ENCODE data around the gene MT1B. TPM values are rescaled to one million over a fixed set of nuclear protein-coding genes. Genes with fewer than 3 reads are reported as not detected.

Gene MT1B
- total RNA-seq, 1 experiment from 2014 or later = not detected

GRCh38 chr16:56652600-56652999, 914 bp downstream of the MT1B start:
- peaks cover 75% of the 10 kb centered on the region for H3K27me3 Mint-ChIP-seq (ENCODE audit: low read depth)
- Histone ChIP-seq H3K27me3 (ENCODE audit: insufficient read depth, low read length) (peaks cover 3% of the 10 kb centered on the region; the same call in 1 of the 2 replicates), H3K4ac (ENCODE audit: low read depth, low read length) (no peak overlapping the region), H2AK5ac (ENCODE audit: insufficient read length, low read length) (no peak overlapping the region), H2BK15ac (ENCODE audit: low read depth, low read length) (no peak overlapping the region), H3K9ac (ENCODE audit: extremely low read depth, insufficient read length, low read length) (no peak overlapping the region), H4K8ac (replicated peaks; ENCODE audit: insufficient read length, low read depth, low read length) (no peak overlapping the region), H2BK20ac (ENCODE audit: low read depth, low read length, poor library complexity, severe bottlenecking) (no peak overlapping the region), H3K79me2 (ENCODE audit: insufficient read depth, low read length) (no peaks in the 10 kb centered on the region), H3K27ac (ENCODE audit: insufficient read length, low read depth, low read length) (no peak overlapping the region), H3K4me1 (ENCODE audit: insufficient read depth, low read length) (no peaks in the 10 kb centered on the region), H3K23ac (ENCODE audit: insufficient read length, low read depth, low read length) (no peak overlapping the region), H3K56ac (ENCODE audit: insufficient read length, low read depth, low read length) (no peak overlapping the region), H3T11ph (ENCODE audit: low read length) (no peak overlapping the region), H3K4me2 (ENCODE audit: insufficient read depth, insufficient read length, low read length) (no peak overlapping the region), H2BK120ac (ENCODE audit: low read depth, low read length, poor library complexity, severe bottlenecking) (no peak overlapping the region), H2BK12ac (ENCODE audit: insufficient read length, low read depth, low read length) (no peak overlapping the region), H2AFZ (ENCODE audit: low read length) (no peak overlapping the region), H4K20me1 (ENCODE audit: control insufficient read depth, insufficient read depth, insufficient read length) (no peaks in the 10 kb centered on the region), H4K91ac (ENCODE audit: insufficient read length, low read depth, low read length) (no peak overlapping the region), H3K23me2 (ENCODE audit: insufficient read length, low read depth, low read length, poor library complexity, severe bottlenecking) (no peaks in the 10 kb centered on the region), H3K9me3 (ENCODE audit: control insufficient read depth, low read depth, low read length) (no peaks in the 10 kb centered on the region), H2BK5ac (ENCODE audit: insufficient read length, low read length) (no peak overlapping the region), H3K18ac (ENCODE audit: insufficient read length, low read depth, low read length) (no peak overlapping the region), H3K14ac (ENCODE audit: insufficient read depth, low read length) (no peak overlapping the region), H3K79me1 (ENCODE audit: insufficient read depth, low read depth, low read length, poor library complexity, severe bottlenecking) (no peaks in the 10 kb centered on the region), H4K5ac (ENCODE audit: insufficient read length, low read depth, low read length) (no peak overlapping the region)
- no peak for DNase-seq
- WGBS (ENCODE audit: extremely low coverage, insufficient read length, low lambda C conversion rate) = no CpG with 5 or more reads among the region's 1 CpG
- no peak overlapping the region for H3K27ac Mint-ChIP-seq
- peaks cover 6 to 12% of the 10 kb centered on the region in 2 experiments for H3K4me1 Mint-ChIP-seq
- H3K9me3 Mint-ChIP-seq = no peaks in the 10 kb centered on the region
- TF ChIP-seq CTCF (conservative IDR thresholded peaks at IDR 0.05) = no peak
- H3K4me3 Mint-ChIP-seq = no peak overlapping the region
- H3K36me3 Mint-ChIP-seq (ENCODE audit: insufficient read depth in 1 of 3, low read depth in 3 of 3) = no peaks in the 10 kb centered on the region

Measured in H9 (cell line).